NCI-H146 treated with DMSO at 0.1 percent for 48 hours (cell line): Measurements from ENCODE around the gene LRP5.
"Not testable (repeated sequence)": the region's sequence is repeated elsewhere in the genome, so short reads cannot be mapped to it uniquely, and the experiment has no call there.

Experiments used
- DNase-seq: peaks from one replicate; lab custom pipeline; 2025; ENCODE audit not compliant: unreplicated experiment; lab: John Stamatoyannopoulos, UW

LRP5 gene

GRCh38 chr11:68460741-68461574, 148.6 kb downstream of the LRP5 start, which contains the start of gene PPP6R3:
TSS of gene PPP6R3 (plus strand) at chr11:68460752. CDS start at chr11:68537665, 76,913 bp downstream.
- DNase-seq = no peak

- no peak for DNase-seq
Observed at GRCh38 chr11:68461575-68461917, 149.2 kb downstream of the LRP5 start.

- no peak for DNase-seq
Observed at GRCh38 chr11:68463714-68464113, 151.3 kb downstream of the LRP5 start.

- DNase-seq = no peak
Observed at GRCh38 chr11:68467201-68467834, 154.9 kb downstream of the LRP5 start.

GRCh38 chr11:68468217-68468828, 155.9 kb downstream of the LRP5 start:
- peak; percentile 40 for DNase-seq

- no peak for DNase-seq
Observed at GRCh38 chr11:68469122-68469521, 156.7 kb downstream of the LRP5 start.

- no peak for DNase-seq
Observed at GRCh38 chr11:68469642-68470041, 157.3 kb downstream of the LRP5 start.

- DNase-seq = no peak
Observed at GRCh38 chr11:68470304-68470811, 158.0 kb downstream of the LRP5 start.

GRCh38 chr11:68471360-68472340, 159.3 kb downstream of the LRP5 start:
- DNase-seq = no peak

- no peak for DNase-seq
Observed at GRCh38 chr11:68472778-68473177, 160.4 kb downstream of the LRP5 start.

GRCh38 chr11:68473693-68474092, 161.3 kb downstream of the LRP5 start:
- no peak for DNase-seq

GRCh38 chr11:68475626-68476025, 163.2 kb downstream of the LRP5 start:
- not testable (repeated sequence) for DNase-seq

- DNase-seq = no peak
Observed at GRCh38 chr11:68479390-68479789, 167.0 kb downstream of the LRP5 start.

- no peak for DNase-seq
Observed at GRCh38 chr11:68480193-68480592, 167.8 kb downstream of the LRP5 start.

GRCh38 chr11:68480852-68481510, 168.6 kb downstream of the LRP5 start:
- DNase-seq = no peak

GRCh38 chr11:68481579-68482240, 169.3 kb downstream of the LRP5 start:
- DNase-seq = peak; percentile 5

- DNase-seq = no peak
Observed at GRCh38 chr11:68488623-68489022, 176.2 kb downstream of the LRP5 start.

GRCh38 chr11:68495220-68495729, 182.9 kb downstream of the LRP5 start:
- DNase-seq = no peak

GRCh38 chr11:68495872-68496271, 183.5 kb downstream of the LRP5 start:
- no peak for DNase-seq
